COLO668 (cell line): ENCODE data around the gene MINK1.

Experiments
- DNase-seq: peaks from one replicate; lab custom pipeline; 2025; ENCODE audit not compliant: unreplicated experiment; lab: John Stamatoyannopoulos, UW

Gene MINK1

GRCh38 chr17:4946312-4946976, 113.3 kb downstream of the MINK1 start:
- DNase-seq, result no peak

DNA sequence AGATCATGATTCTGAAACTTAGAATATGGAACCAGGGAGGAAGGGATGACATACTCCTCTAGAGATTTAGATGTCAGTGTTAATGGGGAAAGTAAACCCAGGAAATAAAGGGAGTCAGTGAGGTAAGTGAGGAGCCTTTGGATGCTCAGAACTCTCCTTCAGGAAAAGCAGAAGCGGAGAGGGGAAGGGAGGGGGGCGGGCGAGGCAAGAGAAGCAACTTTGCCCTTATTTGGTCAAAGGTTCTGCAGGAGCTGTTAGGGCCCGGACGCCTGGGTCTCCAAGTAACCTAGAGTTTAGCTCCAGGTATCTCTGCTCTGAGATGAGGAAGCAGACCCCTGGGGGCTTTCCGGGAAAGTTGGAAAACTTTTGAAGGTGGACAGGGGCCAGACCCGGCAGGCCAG, 113.9 kb downstream of the MINK1 start:
- DNase-seq, result no peak
